GM12878 (cell line): ENCODE results near the gene BBS2. TPM values are rescaled to one million over a fixed set of nuclear protein-coding genes. Genes with fewer than 3 reads are reported as not detected.

Source experiments
- E2F4 ChIP-seq: IDR thresholded peaks from 2 replicates; pipeline ENCODE4 v1.6.1; 2012; ENCODE audit warnings: low read depth, low read length, improper control_type of control experiment
- ESRRA ChIP-seq: IDR thresholded peaks from 2 replicates; pipeline ENCODE4 v1.6.1; 2012; ENCODE audit warnings: mild to moderate bottlenecking, low read length, improper control_type of control experiment
- IRF5 ChIP-seq: fragments of 450-650 bp; IDR thresholded peaks from 2 replicates; pipeline ENCODE4 v1.6.1; 2017; ENCODE audit warnings: borderline replicate concordance
- MXI1 ChIP-seq: fragments of 150-350 bp; IDR thresholded peaks from 2 replicates; pipeline ENCODE4 v1.6.1; 2011; ENCODE audit warnings: low read depth, mild to moderate bottlenecking, inconsistent platforms, low read length, improper control_type of control experiment
- MYC ChIP-seq: IDR thresholded peaks from 2 replicates; pipeline ENCODE4 v1.6.1; 2011; ENCODE audit warnings: mild to moderate bottlenecking, low read length, moderate library complexity, inconsistent platforms; ENCODE audit not compliant: insufficient read depth, insufficient replicate concordance, insufficient read length, severe bottlenecking
- NFIC ChIP-seq: IDR thresholded peaks from 2 replicates; pipeline ENCODE4 v1.6.1; 2012; ENCODE audit warnings: low read depth, mild to moderate bottlenecking, inconsistent platforms, low read length, moderate library complexity
- NFXL1 ChIP-seq: fragments of 450-650 bp; IDR thresholded peaks from 2 replicates; pipeline ENCODE4 v1.6.1; 2017; ENCODE audit warnings: antibody characterized with exemption, mild to moderate bottlenecking, borderline replicate concordance
- POLR2A ChIP-seq: IDR thresholded peaks from 2 replicates; pipeline ENCODE4 v1.6.1; 2011; ENCODE audit warnings: low read depth, mild to moderate bottlenecking, low read length
- SMAD1 ChIP-seq: fragments of 450-650 bp; IDR thresholded peaks from 2 replicates; pipeline ENCODE4 v1.6.1; 2018; ENCODE audit warnings: mild to moderate bottlenecking, low read depth; ENCODE audit not compliant: partially characterized antibody
- STAT1 ChIP-seq: fragments of 450-650 bp; conservative IDR thresholded peaks from 2 replicates; pipeline ENCODE4 v1.6.1; 2014; ENCODE audit warnings: antibody characterized with exemption, mild to moderate bottlenecking
- TCF12 ChIP-seq: IDR thresholded peaks from 2 replicates; pipeline ENCODE4 v1.6.1; 2011; ENCODE audit warnings: low read depth, mild to moderate bottlenecking, low read length
- polyA plus RNA-seq, 11 experiments: library from polyadenylated mRNA; depleted of rRNA in 4 of 11; unstranded in 6 of 11; stranded (reverse) in 5 of 11; fragments of >200 nt; fragmentation: Nextera tagmentation in 4 of 11; fragmentation: Illumina TruSeq in 1 of 11; extraction: Ambion mirVana in 4 of 11; extraction: Trizol in 1 of 11; gene quantifications; 1 replicate in 1 of 11; 2 replicates in 10 of 11; pipeline versions ENCODE4 v1.2.1 to v1.2.3, GENCODE V29; 2011 to 2016; ENCODE audit warnings: inconsistent platforms in 2 of 11, missing spikeins in 2 of 11, low read depth in 1 of 11
- total RNA-seq, 4 experiments: library from RNA; depleted of rRNA in 3 of 4; stranded (reverse); fragments of >200 nt in 3 of 4; fragmentation: Illumina TruSeq in 1 of 4; extraction: Trizol in 1 of 4; gene quantifications; 2 replicates each; pipeline versions ENCODE4 v1.2.1 to v1.2.3, GENCODE V29; 2013 to 2021
- TF ChIP-seq, protein P1 (sequence below): fragments of 450-650 bp; IDR thresholded peaks from 2 replicates; pipeline ENCODE4 v1.6.1; 2017; ENCODE audit warnings: antibody characterized with exemption, mild to moderate bottlenecking, moderate library complexity

Gene BBS2
- total and polyA plus RNA-seq, 10 of the 15 experiments (the other 5 are each of a cell fraction or from before 2014, with no cell fraction given): 4.9 to 38.3 (median 16.4) TPM

DNA sequence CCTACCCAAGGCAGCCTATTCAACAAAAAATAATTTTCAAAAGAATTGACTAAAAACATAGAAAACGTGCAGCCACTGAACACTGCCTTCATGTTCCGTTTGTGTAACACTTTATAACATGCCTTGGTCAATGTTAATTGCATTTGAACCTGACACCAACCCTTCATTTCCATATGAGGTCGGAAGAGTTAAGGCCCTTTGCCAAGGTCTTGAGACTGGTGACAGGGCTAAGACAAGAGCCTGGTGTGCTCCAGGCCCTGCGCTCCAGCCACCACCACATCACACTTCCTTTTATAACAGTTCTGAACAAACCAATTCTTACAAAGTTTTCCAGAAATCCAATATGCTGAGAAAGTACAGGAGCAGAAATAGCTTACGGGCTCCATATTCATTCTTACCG is 4.2 kb downstream of the BBS2 start (continued):
- TF ChIP-seq SMAD1 (no peak), STAT1 (no peak), NFIC (no peak), MYC (no peak), E2F4 (no peak), ESRRA (no peak), IRF5 (no peak), TCF12 (no peak), POLR2A (no peak), NFXL1 (no peak), MXI1 (no peak)
- TF ChIP-seq, protein P1, sequence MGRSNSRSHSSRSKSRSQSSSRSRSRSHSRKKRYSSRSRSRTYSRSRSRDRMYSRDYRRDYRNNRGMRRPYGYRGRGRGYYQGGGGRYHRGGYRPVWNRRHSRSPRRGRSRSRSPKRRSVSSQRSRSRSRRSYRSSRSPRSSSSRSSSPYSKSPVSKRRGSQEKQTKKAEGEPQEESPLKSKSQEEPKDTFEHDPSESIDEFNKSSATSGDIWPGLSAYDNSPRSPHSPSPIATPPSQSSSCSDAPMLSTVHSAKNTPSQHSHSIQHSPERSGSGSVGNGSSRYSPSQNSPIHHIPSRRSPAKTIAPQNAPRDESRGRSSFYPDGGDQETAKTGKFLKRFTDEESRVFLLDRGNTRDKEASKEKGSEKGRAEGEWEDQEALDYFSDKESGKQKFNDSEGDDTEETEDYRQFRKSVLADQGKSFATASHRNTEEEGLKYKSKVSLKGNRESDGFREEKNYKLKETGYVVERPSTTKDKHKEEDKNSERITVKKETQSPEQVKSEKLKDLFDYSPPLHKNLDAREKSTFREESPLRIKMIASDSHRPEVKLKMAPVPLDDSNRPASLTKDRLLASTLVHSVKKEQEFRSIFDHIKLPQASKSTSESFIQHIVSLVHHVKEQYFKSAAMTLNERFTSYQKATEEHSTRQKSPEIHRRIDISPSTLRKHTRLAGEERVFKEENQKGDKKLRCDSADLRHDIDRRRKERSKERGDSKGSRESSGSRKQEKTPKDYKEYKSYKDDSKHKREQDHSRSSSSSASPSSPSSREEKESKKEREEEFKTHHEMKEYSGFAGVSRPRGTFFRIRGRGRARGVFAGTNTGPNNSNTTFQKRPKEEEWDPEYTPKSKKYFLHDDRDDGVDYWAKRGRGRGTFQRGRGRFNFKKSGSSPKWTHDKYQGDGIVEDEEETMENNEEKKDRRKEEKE: no peak
- TF ChIP-seq, all 136 proteins: peak for 0
